Ishikawa (cell line): ENCODE results near the gene DECR2.

ENCODE experiments used
- CEBPB ChIP-seq: IDR thresholded peaks from 2 replicates; pipeline ENCODE4 v1.6.1; 2012
- CREB1 ChIP-seq: IDR thresholded peaks from 2 replicates; pipeline ENCODE4 v1.6.1; 2012; ENCODE audit warnings: low read depth
- EGR1 ChIP-seq: IDR thresholded peaks from 2 replicates; pipeline ENCODE4 v1.6.1; 2012
- EP300 ChIP-seq: IDR thresholded peaks from 2 replicates; pipeline ENCODE4 v1.6.1; 2012; ENCODE audit warnings: borderline replicate concordance
- FOXM1 ChIP-seq: IDR thresholded peaks from 2 replicates; pipeline ENCODE4 v1.6.1; 2012; ENCODE audit warnings: low read depth, borderline replicate concordance
- MAX ChIP-seq: IDR thresholded peaks from 2 replicates; pipeline ENCODE4 v1.6.1; 2012
- NFIC ChIP-seq: IDR thresholded peaks from 2 replicates; pipeline ENCODE4 v1.6.1; 2012
- RAD21 ChIP-seq: IDR thresholded peaks from 2 replicates; pipeline ENCODE4 v1.6.1; 2012; ENCODE audit warnings: low read depth
- REST ChIP-seq: IDR thresholded peaks from 2 replicates; pipeline ENCODE4 v1.6.1; 2012; ENCODE audit warnings: low read depth, mild to moderate bottlenecking
- TAF1 ChIP-seq: IDR thresholded peaks from 2 replicates; pipeline ENCODE4 v1.6.1; 2012; ENCODE audit warnings: low read depth, mild to moderate bottlenecking
- TCF12 ChIP-seq: IDR thresholded peaks from 2 replicates; pipeline ENCODE4 v1.6.1; 2012; ENCODE audit warnings: low read depth
- TEAD4 ChIP-seq: IDR thresholded peaks from 2 replicates; pipeline ENCODE4 v1.6.1; 2012
- USF1 ChIP-seq: IDR thresholded peaks from 2 replicates; pipeline ENCODE4 v1.6.1; 2012
- YY1 ChIP-seq: IDR thresholded peaks from 2 replicates; pipeline ENCODE4 v1.6.1; 2012; ENCODE audit warnings: low read depth
- ZBTB7A ChIP-seq: IDR thresholded peaks from 2 replicates; pipeline ENCODE4 v1.6.1; 2012; ENCODE audit warnings: low read depth

DECR2 gene

GRCh38 chr16:368388-369158 is 33.1 kb upstream of the DECR2 start:
- no peak for TF ChIP-seq ZBTB7A
- TF ChIP-seq FOXM1: no peak
- no peak for TF ChIP-seq EP300
- TF ChIP-seq NFIC: no peak
- TF ChIP-seq RAD21: no peak
- TF ChIP-seq REST: no peak
- no peak for TF ChIP-seq TEAD4
- no peak for TF ChIP-seq USF1

- TF ChIP-seq EP300 (no peak), USF1 (peak; percentile 14; the same call in 1 of the 2 replicates)
Observed at GRCh38 chr16:369275-369865, 32.3 kb upstream of the DECR2 start.

- no peak for TF ChIP-seq EP300
- TF ChIP-seq TEAD4: no peak
- TF ChIP-seq EGR1: no peak
Observed at GRCh38 chr16:369866-370436, 31.7 kb upstream of the DECR2 start.

- TF ChIP-seq FOXM1 (no peak), TEAD4 (peak; percentile 36; the same call in 1 of the 2 replicates), YY1 (peak; percentile 58; the same call in 1 of the 2 replicates), EP300 (peak; percentile 24; the same call in 1 of the 2 replicates), MAX (peak; percentile 68), EGR1 (no peak), ZBTB7A (0 out of 2 replicates have a peak, but pooled peaks have one; percentile 71), TAF1 (peak; percentile 56; the same call in 1 of the 2 replicates), NFIC (no peak), RAD21 (no peak), CREB1 (no peak), TCF12 (no peak), REST (no peak)
Observed at GRCh38 chr16:370443-370842, 31.2 kb upstream of the DECR2 start, which contains the start of gene MRPL28. MRPL28 (minus strand) TSS chr16:370538; CDS start chr16:370218, 320 bp downstream.

- TF ChIP-seq MAX (no peak), EP300 (no peak), REST (no peak), RAD21 (no peak), ZBTB7A (no peak), TAF1 (no peak), CEBPB (no peak), YY1 (no peak), TEAD4 (no peak), CREB1 (no peak), EGR1 (no peak), NFIC (no peak), TCF12 (no peak), USF1 (no peak), FOXM1 (no peak)
Observed at GRCh38 chr16:370979-371514, 30.6 kb upstream of the DECR2 start.
